HL-60 (cell line): Measurements from ENCODE around the gene NMU.

ENCODE experiments used
- CTCF ChIP-seq: IDR thresholded peaks from one replicate; pipeline ENCODE4 v1.5.1; 2011; ENCODE audit warnings: low read length, control low read depth, inconsistent platforms; ENCODE audit not compliant: insufficient read depth
- POLR2AphosphoS5 ChIP-seq: IDR thresholded peaks from 2 replicates; pipeline ENCODE4 v1.6.1; 2012; ENCODE audit warnings: low read depth
- TF ChIP-seq, protein P1 (sequence below): IDR thresholded peaks from 2 replicates; pipeline ENCODE4 v1.6.1; 2012; ENCODE audit warnings: low read depth; ENCODE audit not compliant: insufficient replicate concordance

DNA sequence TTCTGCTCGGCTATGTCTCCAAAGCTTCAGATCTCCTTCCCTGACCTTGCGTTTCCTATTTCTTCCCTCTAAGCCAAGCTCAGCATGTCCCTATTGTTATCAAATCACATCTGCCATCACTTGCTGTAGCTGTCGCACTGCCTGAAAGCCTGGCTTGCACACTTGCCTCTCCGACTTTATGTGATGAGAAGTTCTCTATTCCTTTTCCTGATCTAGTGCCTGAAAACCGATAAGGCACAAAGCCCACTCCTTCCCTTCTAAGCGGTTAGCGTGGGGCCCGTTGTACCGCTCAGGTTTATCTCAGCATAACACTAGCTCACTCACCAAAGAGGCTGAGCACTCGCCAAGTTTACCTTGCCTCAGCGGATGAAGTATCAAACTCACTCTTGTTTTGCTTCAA lies 816 bp downstream of the NMU start:
- TF ChIP-seq CTCF (no peak), POLR2AphosphoS5 (no peak)
- TF ChIP-seq, protein P1, sequence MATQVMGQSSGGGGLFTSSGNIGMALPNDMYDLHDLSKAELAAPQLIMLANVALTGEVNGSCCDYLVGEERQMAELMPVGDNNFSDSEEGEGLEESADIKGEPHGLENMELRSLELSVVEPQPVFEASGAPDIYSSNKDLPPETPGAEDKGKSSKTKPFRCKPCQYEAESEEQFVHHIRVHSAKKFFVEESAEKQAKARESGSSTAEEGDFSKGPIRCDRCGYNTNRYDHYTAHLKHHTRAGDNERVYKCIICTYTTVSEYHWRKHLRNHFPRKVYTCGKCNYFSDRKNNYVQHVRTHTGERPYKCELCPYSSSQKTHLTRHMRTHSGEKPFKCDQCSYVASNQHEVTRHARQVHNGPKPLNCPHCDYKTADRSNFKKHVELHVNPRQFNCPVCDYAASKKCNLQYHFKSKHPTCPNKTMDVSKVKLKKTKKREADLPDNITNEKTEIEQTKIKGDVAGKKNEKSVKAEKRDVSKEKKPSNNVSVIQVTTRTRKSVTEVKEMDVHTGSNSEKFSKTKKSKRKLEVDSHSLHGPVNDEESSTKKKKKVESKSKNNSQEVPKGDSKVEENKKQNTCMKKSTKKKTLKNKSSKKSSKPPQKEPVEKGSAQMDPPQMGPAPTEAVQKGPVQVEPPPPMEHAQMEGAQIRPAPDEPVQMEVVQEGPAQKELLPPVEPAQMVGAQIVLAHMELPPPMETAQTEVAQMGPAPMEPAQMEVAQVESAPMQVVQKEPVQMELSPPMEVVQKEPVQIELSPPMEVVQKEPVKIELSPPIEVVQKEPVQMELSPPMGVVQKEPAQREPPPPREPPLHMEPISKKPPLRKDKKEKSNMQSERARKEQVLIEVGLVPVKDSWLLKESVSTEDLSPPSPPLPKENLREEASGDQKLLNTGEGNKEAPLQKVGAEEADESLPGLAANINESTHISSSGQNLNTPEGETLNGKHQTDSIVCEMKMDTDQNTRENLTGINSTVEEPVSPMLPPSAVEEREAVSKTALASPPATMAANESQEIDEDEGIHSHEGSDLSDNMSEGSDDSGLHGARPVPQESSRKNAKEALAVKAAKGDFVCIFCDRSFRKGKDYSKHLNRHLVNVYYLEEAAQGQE = no peak
